ENCODE data around the gene P4HA1. TPM values are rescaled to one million over a fixed set of nuclear protein-coding genes. Genes with fewer than 3 reads are reported as not detected.
"Not testable (repeated sequence)": the region's sequence is repeated elsewhere in the genome, so short reads cannot be mapped to it uniquely, and the experiment has no call there.

P4HA1 gene
- polyA plus RNA-seq, 1 donor = 31.8 TPM

GRCh38 chr10:73021538-73022164 is 75.0 kb downstream of the P4HA1 start:
- WGBS (ENCODE audit: insufficient coverage, low lambda C conversion rate) = no CpG with 5 or more reads among the region's 6 CpGs
- not testable (repeated sequence) for H3K27me3 ChIP-seq (ENCODE audit: control insufficient read depth, insufficient read depth, low read length); H3K27ac ChIP-seq (ENCODE audit: low read length); H3K4me3 ChIP-seq (ENCODE audit: low read length); DNase-seq; H3K9me3 ChIP-seq (ENCODE audit: control insufficient read depth, low read depth, low read length); H3K4me1 ChIP-seq (ENCODE audit: control insufficient read depth, insufficient read depth, low read length)
- peaks cover 31% of the 10 kb centered on the region for H3K36me3 ChIP-seq (ENCODE audit: control insufficient read depth, insufficient read depth, low read length)

GRCh38 chr10:73021050-73021449 is 75.6 kb downstream of the P4HA1 start:
- H3K4me3 ChIP-seq (ENCODE audit: low read length) = no peak overlapping the region
- peaks cover 37% of the 10 kb centered on the region for H3K36me3 ChIP-seq (ENCODE audit: control insufficient read depth, insufficient read depth, low read length)
- H3K27me3 ChIP-seq (ENCODE audit: control insufficient read depth, insufficient read depth, low read length) = no peaks in the 10 kb centered on the region
- H3K9me3 ChIP-seq (ENCODE audit: control insufficient read depth, low read depth, low read length) = no peaks in the 10 kb centered on the region
- WGBS (ENCODE audit: insufficient coverage, low lambda C conversion rate) = 100% methylated on average over 1 of the region's 1 CpG
- H3K4me1 ChIP-seq (ENCODE audit: control insufficient read depth, insufficient read depth, low read length) = no peaks in the 10 kb centered on the region
- H3K27ac ChIP-seq (ENCODE audit: low read length) = no peak overlapping the region
- no peak for DNase-seq

- H3K4me3 ChIP-seq (ENCODE audit: low read length) = no peak overlapping the region
- H3K27ac ChIP-seq (ENCODE audit: low read length) = no peak overlapping the region
- peaks cover 43% of the 10 kb centered on the region for H3K36me3 ChIP-seq (ENCODE audit: control insufficient read depth, insufficient read depth, low read length)
- no peaks in the 10 kb centered on the region for H3K4me1 ChIP-seq (ENCODE audit: control insufficient read depth, insufficient read depth, low read length)
- no peaks in the 10 kb centered on the region for H3K9me3 ChIP-seq (ENCODE audit: control insufficient read depth, low read depth, low read length)
- no peak for DNase-seq
- H3K27me3 ChIP-seq (ENCODE audit: control insufficient read depth, insufficient read depth, low read length) = no peaks in the 10 kb centered on the region
- 100% methylated on average over 1 of the region's 1 CpG for WGBS (ENCODE audit: insufficient coverage, low lambda C conversion rate)
Measured at GRCh38 chr10:73019100-73019499, 77.6 kb downstream of the P4HA1 start.

- no peak overlapping the region for H3K27ac ChIP-seq (ENCODE audit: low read length)
- DNase-seq = no peak
- H3K36me3 ChIP-seq (ENCODE audit: control insufficient read depth, insufficient read depth, low read length) = peaks cover 43% of the 10 kb centered on the region
- no peaks in the 10 kb centered on the region for H3K9me3 ChIP-seq (ENCODE audit: control insufficient read depth, low read depth, low read length)
- H3K27me3 ChIP-seq (ENCODE audit: control insufficient read depth, insufficient read depth, low read length) = no peaks in the 10 kb centered on the region
- WGBS (ENCODE audit: insufficient coverage, low lambda C conversion rate) = no CpG with 5 or more reads among the region's 1 CpG
- H3K4me3 ChIP-seq (ENCODE audit: low read length) = no peak overlapping the region
- no peaks in the 10 kb centered on the region for H3K4me1 ChIP-seq (ENCODE audit: control insufficient read depth, insufficient read depth, low read length)
Measured at GRCh38 chr10:73018632-73019031, 78.0 kb downstream of the P4HA1 start.

GRCh38 chr10:73017955-73018480 is 78.6 kb downstream of the P4HA1 start:
- Histone ChIP-seq H3K27me3 (ENCODE audit: control insufficient read depth, insufficient read depth, low read length) (no peaks in the 10 kb centered on the region), H3K27ac (ENCODE audit: low read length) (no peak overlapping the region), H3K4me3 (ENCODE audit: low read length) (no peak overlapping the region), H3K4me1 (ENCODE audit: control insufficient read depth, insufficient read depth, low read length) (no peaks in the 10 kb centered on the region), H3K36me3 (ENCODE audit: control insufficient read depth, insufficient read depth, low read length) (peaks cover 47% of the 10 kb centered on the region), H3K9me3 (ENCODE audit: control insufficient read depth, low read depth, low read length) (no peaks in the 10 kb centered on the region)
- no peak for DNase-seq
- no CpG with 5 or more reads among the region's 2 CpGs for WGBS (ENCODE audit: insufficient coverage, low lambda C conversion rate)

- H3K36me3 ChIP-seq (ENCODE audit: control insufficient read depth, insufficient read depth, low read length) = peaks cover 37% of the 10 kb centered on the region
- no peak for DNase-seq
- no peaks in the 10 kb centered on the region for H3K27me3 ChIP-seq (ENCODE audit: control insufficient read depth, insufficient read depth, low read length)
- WGBS (ENCODE audit: insufficient coverage, low lambda C conversion rate) = no CpG with 5 or more reads among the region's 2 CpGs
- no peak overlapping the region for H3K27ac ChIP-seq (ENCODE audit: low read length)
- H3K9me3 ChIP-seq (ENCODE audit: control insufficient read depth, low read depth, low read length) = no peaks in the 10 kb centered on the region
- H3K4me3 ChIP-seq (ENCODE audit: low read length) = no peak overlapping the region
- no peaks in the 10 kb centered on the region for H3K4me1 ChIP-seq (ENCODE audit: control insufficient read depth, insufficient read depth, low read length)
Measured at GRCh38 chr10:73015779-73016178, 80.9 kb downstream of the P4HA1 start.

- Histone ChIP-seq H3K4me3 (ENCODE audit: low read length) (no peak overlapping the region), H3K36me3 (ENCODE audit: control insufficient read depth, insufficient read depth, low read length) (peaks cover 12% of the 10 kb centered on the region), H3K27me3 (ENCODE audit: control insufficient read depth, insufficient read depth, low read length) (no peaks in the 10 kb centered on the region), H3K9me3 (ENCODE audit: control insufficient read depth, low read depth, low read length) (no peaks in the 10 kb centered on the region), H3K4me1 (ENCODE audit: control insufficient read depth, insufficient read depth, low read length) (no peaks in the 10 kb centered on the region), H3K27ac (ENCODE audit: low read length) (no peak overlapping the region)
- DNase-seq = no peak
Measured at GRCh38 chr10:73003822-73004221, 92.8 kb downstream of the P4HA1 start.

GRCh38 chr10:73000973-73001372 is 95.7 kb downstream of the P4HA1 start:
- no CpG with 5 or more reads among the region's 3 CpGs for WGBS (ENCODE audit: insufficient coverage, low lambda C conversion rate)
- Histone ChIP-seq H3K36me3 (ENCODE audit: control insufficient read depth, insufficient read depth, low read length) (peaks cover 3% of the 10 kb centered on the region), H3K4me3 (ENCODE audit: low read length) (no peak overlapping the region), H3K9me3 (ENCODE audit: control insufficient read depth, low read depth, low read length) (no peaks in the 10 kb centered on the region), H3K27ac (ENCODE audit: low read length) (no peak overlapping the region), H3K27me3 (ENCODE audit: control insufficient read depth, insufficient read depth, low read length) (no peaks in the 10 kb centered on the region), H3K4me1 (ENCODE audit: control insufficient read depth, insufficient read depth, low read length) (no peaks in the 10 kb centered on the region)
- DNase-seq = no peak

- H3K4me1 ChIP-seq (ENCODE audit: control insufficient read depth, insufficient read depth, low read length) = no peaks in the 10 kb centered on the region
- no peaks in the 10 kb centered on the region for H3K36me3 ChIP-seq (ENCODE audit: control insufficient read depth, insufficient read depth, low read length)
- no peak overlapping the region for H3K4me3 ChIP-seq (ENCODE audit: low read length)
- no peaks in the 10 kb centered on the region for H3K9me3 ChIP-seq (ENCODE audit: control insufficient read depth, low read depth, low read length)
- no peak for DNase-seq
- no peaks in the 10 kb centered on the region for H3K27me3 ChIP-seq (ENCODE audit: control insufficient read depth, insufficient read depth, low read length)
- no peak overlapping the region for H3K27ac ChIP-seq (ENCODE audit: low read length)
- WGBS (ENCODE audit: insufficient coverage, low lambda C conversion rate) = 100% methylated on average over 1 of the region's 2 CpGs
Measured at GRCh38 chr10:72997099-72997498, 99.6 kb downstream of the P4HA1 start.

GRCh38 chr10:72995459-72995858 is 101.2 kb downstream of the P4HA1 start:
- DNase-seq; H3K36me3 ChIP-seq (ENCODE audit: control insufficient read depth, insufficient read depth, low read length); H3K9me3 ChIP-seq (ENCODE audit: control insufficient read depth, low read depth, low read length); H3K27me3 ChIP-seq (ENCODE audit: control insufficient read depth, insufficient read depth, low read length); H3K4me3 ChIP-seq (ENCODE audit: low read length); H3K4me1 ChIP-seq (ENCODE audit: control insufficient read depth, insufficient read depth, low read length); H3K27ac ChIP-seq (ENCODE audit: low read length): not testable (repeated sequence)

GRCh38 chr10:72989771-72990170 is 106.9 kb downstream of the P4HA1 start:
- not testable (repeated sequence) for H3K36me3 ChIP-seq (ENCODE audit: control insufficient read depth, insufficient read depth, low read length); DNase-seq; H3K4me1 ChIP-seq (ENCODE audit: control insufficient read depth, insufficient read depth, low read length); H3K9me3 ChIP-seq (ENCODE audit: control insufficient read depth, low read depth, low read length); H3K27me3 ChIP-seq (ENCODE audit: control insufficient read depth, insufficient read depth, low read length); H3K27ac ChIP-seq (ENCODE audit: low read length); H3K4me3 ChIP-seq (ENCODE audit: low read length)
- no CpG with 5 or more reads among the region's 7 CpGs for WGBS (ENCODE audit: insufficient coverage, low lambda C conversion rate)

Measured in large intestine (tissue), 3 donors.